ENCODE measurements around the gene C1orf185.
"Not testable (repeated sequence)": the region's sequence is repeated elsewhere in the genome, so short reads cannot be mapped to it uniquely, and the experiment has no call there.

C1orf185 gene

DNA sequence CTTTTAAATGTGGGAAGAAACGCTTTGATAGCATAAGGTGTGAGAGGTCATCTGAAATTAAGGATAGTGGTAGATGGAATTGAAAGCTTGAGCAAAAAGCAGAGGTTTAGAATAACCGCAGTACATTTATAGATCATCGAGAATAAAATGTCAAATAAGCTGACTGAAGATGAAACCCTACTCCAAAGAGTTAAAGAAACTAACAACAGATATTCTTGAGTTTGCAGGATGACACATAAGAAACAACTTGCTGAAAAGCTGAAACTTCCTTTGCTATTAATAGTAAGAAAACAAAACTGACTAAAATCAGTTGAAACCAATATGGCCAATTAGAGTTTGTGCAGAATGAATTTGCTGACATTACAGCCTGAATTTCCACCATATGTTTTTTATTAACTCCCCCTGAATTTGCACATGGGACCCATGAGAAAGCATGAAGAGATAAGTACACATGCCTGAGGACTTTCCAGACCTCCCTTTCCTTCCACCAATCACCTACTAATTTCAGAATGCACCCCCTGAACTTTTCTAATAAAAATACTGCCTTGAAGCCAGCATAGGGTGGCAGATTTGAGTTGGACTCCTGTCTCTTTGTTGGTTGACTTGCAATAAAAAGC, 1.7 kb upstream of the C1orf185 start:
- CTCF ChIA-PET, result no interaction called here
- H3K27ac Mint-ChIP-seq, result no peak overlapping the region
- H3K4me3 Mint-ChIP-seq, result no peak overlapping the region
- no peaks in the 10 kb centered on the region for H3K36me3 Mint-ChIP-seq
- DNase-seq, result no peak
- no peaks in the 10 kb centered on the region for H3K4me1 Mint-ChIP-seq
- H3K27me3 Mint-ChIP-seq, result peaks cover 4% of the 10 kb centered on the region
- H3K9me3 Mint-ChIP-seq, result no peaks in the 10 kb centered on the region

DNA sequence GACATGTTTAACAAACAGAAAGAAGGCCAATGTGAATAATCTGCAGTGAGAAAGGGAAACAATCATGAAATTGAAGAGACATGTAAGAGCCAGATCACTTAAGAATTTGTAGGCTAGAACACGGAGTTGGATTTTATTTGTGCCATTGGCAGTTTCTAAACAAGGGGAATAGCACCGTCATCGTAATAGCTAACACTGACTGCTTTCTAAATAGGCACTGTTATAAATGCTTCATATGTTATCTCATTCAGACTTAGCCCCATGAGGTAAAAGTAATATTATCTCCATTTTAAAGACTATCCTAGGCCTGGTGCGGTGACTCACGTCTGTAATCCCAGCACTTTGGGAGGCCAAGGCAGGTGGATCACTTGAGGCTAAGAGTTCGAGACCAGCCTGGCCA, 12.1 kb downstream of the C1orf185 start:
- Mint-ChIP-seq H3K36me3 (no peaks in the 10 kb centered on the region), H3K4me3 (no peak overlapping the region), H3K27ac (no peak overlapping the region), H3K4me1 (no peaks in the 10 kb centered on the region), H3K27me3 (peaks cover 21% of the 10 kb centered on the region), H3K9me3 (no peaks in the 10 kb centered on the region)
- CTCF ChIA-PET, result no interaction called here
- DNase-seq, result no peak

DNA sequence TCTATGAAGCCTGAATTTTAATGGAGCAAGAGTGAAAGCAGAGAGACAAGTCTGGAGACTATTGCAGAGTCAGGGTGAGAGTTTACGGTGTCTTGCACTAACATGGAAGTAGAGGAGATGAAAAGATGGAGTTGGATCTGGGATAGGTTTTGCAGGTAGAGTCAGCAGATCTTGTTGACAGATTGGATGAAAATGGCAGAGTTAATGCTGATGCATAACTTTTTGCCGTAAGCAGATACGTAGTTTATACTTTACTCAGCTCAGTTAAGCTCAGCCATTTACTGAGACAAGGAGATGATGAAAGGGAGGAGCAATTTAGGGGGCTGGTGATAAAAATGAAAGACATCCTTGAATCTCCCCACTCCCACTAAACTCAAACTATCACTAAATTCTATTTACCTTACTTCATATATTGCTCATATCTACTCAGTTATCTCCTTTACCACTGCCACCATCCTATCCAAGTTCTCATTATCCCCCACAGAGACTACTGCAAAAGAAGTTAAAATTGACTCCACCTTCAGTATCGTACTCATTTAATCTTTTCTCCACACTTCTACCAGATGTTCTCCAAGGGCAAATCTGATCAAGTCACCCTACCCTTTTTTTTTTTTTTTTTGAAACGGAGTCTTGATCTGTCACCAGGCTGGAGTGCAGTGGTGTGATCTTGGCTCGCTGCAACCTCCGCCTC, 13.8 kb downstream of the C1orf185 start:
- Mint-ChIP-seq H3K36me3 (no peaks in the 10 kb centered on the region), H3K4me1 (no peaks in the 10 kb centered on the region), H3K4me3 (no peak overlapping the region), H3K27me3 (peaks cover 17% of the 10 kb centered on the region), H3K27ac (no peak overlapping the region), H3K9me3 (no peaks in the 10 kb centered on the region)
- no peak for DNase-seq
- CTCF ChIA-PET, result interaction anchor here (0.7 to 1.0 kb wide), 2 partner anchors 10 to 76 kb away, joined by 3 read pairs; no protein-coding TSS in a partner anchor

DNA sequence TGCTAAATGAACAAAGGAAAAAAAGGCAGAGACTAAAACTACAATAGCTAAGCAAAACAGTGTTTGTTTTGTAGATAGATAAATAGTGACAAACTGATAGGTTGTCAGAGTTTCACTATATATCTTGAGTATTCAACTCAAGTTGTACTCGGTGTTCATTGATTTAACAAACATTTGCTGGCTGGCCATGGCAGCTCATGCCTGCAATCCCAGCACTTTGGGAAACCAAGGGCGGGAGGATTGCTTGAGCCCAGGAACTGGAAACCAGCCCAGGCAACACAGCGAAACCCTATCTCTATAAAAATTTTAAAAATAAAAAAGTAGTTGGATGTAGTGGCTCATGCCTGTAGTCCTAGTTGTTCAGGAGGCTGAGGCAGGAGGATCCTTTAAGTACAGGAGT, 17.3 kb downstream of the C1orf185 start:
- H3K4me1 Mint-ChIP-seq, result no peaks in the 10 kb centered on the region
- no peak overlapping the region for H3K27ac Mint-ChIP-seq
- no peak for DNase-seq
- H3K4me3 Mint-ChIP-seq, result no peak overlapping the region
- H3K9me3 Mint-ChIP-seq, result no peaks in the 10 kb centered on the region
- H3K27me3 Mint-ChIP-seq, result peaks cover 10% of the 10 kb centered on the region
- CTCF ChIA-PET, result no interaction called here
- H3K36me3 Mint-ChIP-seq, result no peaks in the 10 kb centered on the region

DNA sequence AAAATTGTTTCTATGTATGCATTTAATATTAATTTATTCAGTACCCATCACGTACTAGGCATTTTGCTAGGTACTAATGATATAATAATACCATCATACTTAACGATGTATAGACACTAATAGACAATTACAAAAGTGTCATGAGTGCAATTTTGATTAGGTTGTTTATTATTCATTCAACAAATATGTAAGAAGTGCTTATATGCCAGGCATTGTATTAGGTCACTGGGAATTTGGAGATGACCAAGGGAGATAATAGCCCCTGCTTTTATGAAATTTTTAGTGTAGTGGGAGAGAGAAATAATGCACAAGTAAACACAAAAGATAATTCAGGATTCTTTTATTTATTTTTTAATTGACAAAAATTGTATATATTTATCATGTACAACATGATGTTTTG, 18.6 kb downstream of the C1orf185 start:
- peaks cover 8% of the 10 kb centered on the region for H3K27me3 Mint-ChIP-seq
- no peaks in the 10 kb centered on the region for H3K36me3 Mint-ChIP-seq
- H3K9me3 Mint-ChIP-seq, result no peaks in the 10 kb centered on the region
- H3K4me3 Mint-ChIP-seq, result no peak overlapping the region
- CTCF ChIA-PET, result no interaction called here
- no peak for DNase-seq
- H3K27ac Mint-ChIP-seq, result no peak overlapping the region
- no peaks in the 10 kb centered on the region for H3K4me1 Mint-ChIP-seq

DNA sequence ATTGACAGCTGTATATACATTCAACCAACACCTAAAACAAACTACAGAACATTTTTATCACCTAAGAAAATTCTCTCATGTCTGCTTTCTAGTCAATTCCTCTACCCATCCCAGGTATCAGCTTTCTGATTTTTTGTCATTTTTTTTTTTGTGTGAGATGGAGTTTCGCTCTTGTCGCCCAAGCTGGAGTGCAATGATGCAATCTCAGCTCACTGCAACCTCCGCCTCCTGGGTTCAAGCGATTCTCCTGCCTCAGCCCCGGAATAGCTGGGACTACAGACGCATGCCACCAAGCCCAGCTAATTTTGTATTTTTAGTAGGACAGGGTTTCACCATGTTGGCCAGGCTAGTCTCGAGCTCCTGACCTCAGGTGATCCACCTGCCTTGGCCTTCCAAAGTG, 25.1 kb downstream of the C1orf185 start:
- H3K4me3 Mint-ChIP-seq, DNase-seq, H3K9me3 Mint-ChIP-seq, H3K36me3 Mint-ChIP-seq, H3K27me3 Mint-ChIP-seq, H3K4me1 Mint-ChIP-seq, CTCF ChIA-PET, H3K27ac Mint-ChIP-seq: not testable (repeated sequence)

DNA sequence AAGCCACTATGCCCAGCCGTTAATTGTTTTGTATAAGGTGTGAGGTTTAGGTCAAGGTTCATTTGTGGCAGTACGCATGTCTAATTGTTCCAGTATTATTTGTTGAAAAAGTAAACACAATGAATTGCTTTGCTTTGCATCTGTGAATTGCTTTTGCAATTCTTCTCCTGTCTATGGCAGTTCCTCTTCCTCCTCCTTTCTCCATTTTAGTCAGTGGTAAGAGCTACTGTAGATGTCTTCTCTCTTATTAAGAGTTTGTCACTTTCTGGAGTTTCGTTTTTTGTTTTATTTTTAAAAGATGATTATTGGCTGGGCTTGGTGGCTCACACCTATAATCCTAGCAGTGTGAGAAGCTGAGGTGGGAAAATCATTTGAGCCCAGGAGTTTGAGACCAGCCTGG, 29.2 kb downstream of the C1orf185 start:
- H3K4me1 Mint-ChIP-seq, result no peaks in the 10 kb centered on the region
- no peak overlapping the region for H3K4me3 Mint-ChIP-seq
- H3K9me3 Mint-ChIP-seq, result peaks cover 14% of the 10 kb centered on the region
- no peak overlapping the region for H3K27ac Mint-ChIP-seq
- H3K27me3 Mint-ChIP-seq, result peaks cover 29% of the 10 kb centered on the region
- DNase-seq, result no peak
- CTCF ChIA-PET, result no interaction called here
- H3K36me3 Mint-ChIP-seq, result peaks cover 2% of the 10 kb centered on the region

DNA sequence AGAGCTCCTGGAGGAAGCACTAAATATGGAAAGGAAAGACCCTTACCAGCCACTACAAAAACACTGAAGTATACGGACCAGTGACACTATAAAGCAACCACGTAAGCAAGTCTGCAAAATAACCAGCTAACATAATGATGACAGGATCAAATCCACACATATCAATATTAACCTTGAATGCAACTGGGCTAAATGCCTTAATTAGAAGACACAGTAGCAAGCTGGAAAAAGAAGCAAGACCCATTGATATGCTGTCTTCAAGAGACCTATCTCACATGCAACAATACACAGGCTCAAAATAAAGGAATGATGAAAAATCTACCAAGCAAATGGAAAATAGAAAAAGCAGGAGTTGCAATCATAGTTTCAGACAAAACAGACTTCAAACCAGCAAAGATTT, 31.0 kb downstream of the C1orf185 start:
- CTCF ChIA-PET, result no interaction called here
- Mint-ChIP-seq H3K36me3 (peaks cover 2% of the 10 kb centered on the region), H3K27me3 (peaks cover 33% of the 10 kb centered on the region), H3K4me1 (no peaks in the 10 kb centered on the region), H3K4me3 (no peak overlapping the region), H3K9me3 (peaks cover 14% of the 10 kb centered on the region), H3K27ac (no peak overlapping the region)
- no peak for DNase-seq

DNA sequence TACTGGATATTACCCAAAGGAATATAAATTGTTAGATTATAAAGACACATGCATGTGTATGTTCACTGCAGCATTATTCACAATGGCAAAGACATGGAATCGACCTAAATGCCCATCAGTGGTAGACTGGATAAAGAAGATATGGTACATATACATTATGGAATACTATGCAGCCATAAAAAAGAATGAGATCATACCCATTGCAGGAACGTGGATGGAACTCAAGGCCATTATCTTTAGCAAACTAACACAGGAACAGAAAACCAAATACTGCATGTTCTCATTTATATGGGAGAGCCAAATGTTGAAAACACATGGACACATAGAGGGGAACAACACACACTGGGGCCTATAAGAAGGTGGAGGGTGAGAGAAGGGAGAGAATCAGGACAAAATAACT, 35.7 kb downstream of the C1orf185 start:
- peaks cover 10% of the 10 kb centered on the region for H3K9me3 Mint-ChIP-seq
- H3K36me3 Mint-ChIP-seq, H3K4me3 Mint-ChIP-seq, CTCF ChIA-PET, DNase-seq, H3K27ac Mint-ChIP-seq, H3K4me1 Mint-ChIP-seq: not testable (repeated sequence)
- peaks cover 35% of the 10 kb centered on the region for H3K27me3 Mint-ChIP-seq

DNA sequence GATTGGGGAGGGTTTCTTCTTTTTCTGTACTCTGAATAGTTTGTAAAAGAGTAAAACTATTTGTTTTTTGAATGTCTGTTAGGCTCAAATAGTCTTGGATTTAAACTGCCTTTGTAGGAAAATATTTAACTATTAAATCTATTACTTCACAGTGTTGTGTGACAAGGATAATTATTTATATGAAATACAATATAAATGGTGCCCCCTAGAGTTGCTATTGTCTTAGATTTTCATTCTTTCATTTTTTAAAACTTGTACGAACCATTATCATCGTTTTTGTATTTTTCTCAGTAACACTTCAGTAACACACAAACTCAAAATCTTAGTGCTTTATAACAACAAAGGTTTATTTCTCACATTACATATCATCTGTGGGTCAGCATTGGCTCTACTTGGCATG, 37.4 kb downstream of the C1orf185 start:
- Mint-ChIP-seq H3K36me3 (no peaks in the 10 kb centered on the region), H3K27me3 (peaks cover 28% of the 10 kb centered on the region), H3K9me3 (no peaks in the 10 kb centered on the region), H3K27ac (no peak overlapping the region), H3K4me3 (no peak overlapping the region), H3K4me1 (no peaks in the 10 kb centered on the region)
- CTCF ChIA-PET, result interaction anchor here (0.8 to 1.9 kb wide), 2 partner anchors 9 to 365 kb away, joined by 4 to 5 read pairs; no protein-coding TSS in a partner anchor
- no peak for DNase-seq

DNA sequence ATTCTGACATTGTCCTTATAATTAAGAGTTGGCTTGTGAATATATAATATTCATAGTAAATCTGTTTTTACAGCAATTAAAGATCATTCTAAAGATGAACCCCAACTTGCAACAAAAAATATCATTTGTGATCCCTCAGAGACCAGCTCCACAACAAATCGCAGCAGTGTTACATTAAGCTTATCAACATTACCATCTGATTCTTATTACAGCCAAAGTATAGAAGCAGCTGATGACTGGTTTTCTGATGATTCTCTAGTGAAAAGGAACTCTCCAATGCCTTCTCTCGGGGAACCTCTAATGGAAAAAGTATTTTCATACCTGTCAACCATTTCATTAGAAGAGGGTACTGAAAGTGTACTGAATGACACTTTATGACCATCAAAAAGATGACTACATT, 45.4 kb downstream of the C1orf185 start:
- CTCF ChIA-PET, result interaction anchor here (1.5 kb wide), 1 partner anchor 8 kb away, joined by 4 read pairs; no protein-coding TSS in a partner anchor
- H3K4me3 Mint-ChIP-seq, result no peak overlapping the region

DNA sequence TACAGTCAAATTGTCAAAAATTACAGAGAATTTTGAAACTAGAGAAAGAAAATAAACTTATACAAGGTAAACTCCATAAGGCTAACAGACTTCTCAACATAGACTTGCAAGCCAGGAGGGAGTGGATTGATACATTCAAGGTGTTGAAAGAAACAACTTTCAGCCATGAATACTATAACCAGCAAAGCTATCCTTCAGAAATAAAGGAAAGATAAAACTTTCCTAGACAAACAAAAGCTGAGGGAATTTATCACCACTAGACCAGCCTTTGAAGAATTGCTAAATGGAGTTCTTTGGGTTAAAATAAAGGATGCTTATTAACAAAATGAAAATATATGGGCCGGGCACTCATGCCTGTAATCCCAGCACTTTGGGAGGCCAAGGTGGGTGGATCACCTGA, 52.7 kb downstream of the C1orf185 start:
- peaks cover 13% of the 10 kb centered on the region for H3K9me3 Mint-ChIP-seq
- no peak for DNase-seq
- CTCF ChIA-PET, result interaction anchor here (0.8 kb wide), 1 partner anchor 34 kb away, joined by 3 read pairs; no protein-coding TSS in a partner anchor
- H3K27me3 Mint-ChIP-seq, result peaks cover 11% of the 10 kb centered on the region
- H3K36me3 Mint-ChIP-seq, result no peaks in the 10 kb centered on the region
- no peak overlapping the region for H3K4me3 Mint-ChIP-seq
- no peak overlapping the region for H3K27ac Mint-ChIP-seq
- peaks cover 8% of the 10 kb centered on the region for H3K4me1 Mint-ChIP-seq

More for the DNA sequence above, 45.4 kb downstream of the C1orf185 start:
- H3K27me3 Mint-ChIP-seq, result no peaks in the 10 kb centered on the region
- no peak overlapping the region for H3K27ac Mint-ChIP-seq
- H3K9me3 Mint-ChIP-seq, result no peaks in the 10 kb centered on the region
- H3K4me1 Mint-ChIP-seq, result no peaks in the 10 kb centered on the region
- no peak for DNase-seq
- no peaks in the 10 kb centered on the region for H3K36me3 Mint-ChIP-seq

DNA sequence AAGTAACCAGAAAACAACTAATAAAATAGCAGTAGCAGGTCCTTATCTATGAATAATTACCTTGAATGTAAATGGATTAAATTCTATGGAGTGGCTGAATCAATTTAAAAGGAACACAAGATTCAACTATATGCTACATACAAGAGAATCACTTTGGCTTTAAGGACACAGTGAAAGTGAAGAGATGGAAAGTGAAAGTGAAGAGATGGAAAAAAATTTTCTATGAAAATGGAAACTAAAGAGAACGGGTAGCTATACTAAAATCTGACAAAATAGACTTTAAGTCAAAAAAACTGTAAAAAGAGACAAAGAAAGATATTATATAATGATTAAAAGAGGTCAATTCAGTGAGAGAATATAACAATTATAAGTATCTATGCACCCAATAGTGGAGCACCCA, 54.7 kb downstream of the C1orf185 start:
- H3K27me3 Mint-ChIP-seq, result peaks cover 11% of the 10 kb centered on the region
- H3K9me3 Mint-ChIP-seq, result peaks cover 13% of the 10 kb centered on the region
- H3K4me1 Mint-ChIP-seq, result peaks cover 8% of the 10 kb centered on the region
- CTCF ChIA-PET, result interaction anchor here (0.6 to 2.5 kb wide), 2 partner anchors 33 to 452 kb away, joined by 3 to 7 read pairs; no protein-coding TSS in a partner anchor
- H3K27ac Mint-ChIP-seq, result no peak overlapping the region
- H3K36me3 Mint-ChIP-seq, result no peaks in the 10 kb centered on the region
- DNase-seq, result no peak
- no peak overlapping the region for H3K4me3 Mint-ChIP-seq

DNA sequence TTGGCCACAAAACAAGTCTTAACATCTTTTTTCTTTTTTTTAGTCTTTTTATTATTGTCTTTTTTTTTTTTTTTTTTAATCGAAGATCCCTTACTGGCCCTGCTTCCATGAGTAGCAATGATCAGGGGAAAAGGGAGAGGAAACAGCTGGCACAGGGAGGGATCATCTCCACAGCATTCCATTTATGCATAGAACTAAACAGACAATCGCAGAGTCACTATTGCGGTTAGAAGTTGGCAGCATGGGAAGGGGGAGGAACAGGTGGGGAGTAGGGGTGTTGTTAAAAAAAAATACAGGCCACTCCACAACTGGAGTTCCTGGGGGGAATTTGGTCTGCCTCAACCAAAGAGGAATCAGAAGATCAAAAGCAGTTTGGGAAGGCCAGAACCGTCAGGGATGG, 55.4 kb downstream of the C1orf185 start:
- no peak overlapping the region for H3K27ac Mint-ChIP-seq
- CTCF ChIA-PET, result interaction anchor here (2.5 kb wide), 1 partner anchor 32 kb away, joined by 7 read pairs; no protein-coding TSS in a partner anchor
- DNase-seq, result no peak
- peaks cover 8% of the 10 kb centered on the region for H3K4me1 Mint-ChIP-seq
- H3K9me3 Mint-ChIP-seq, result peaks cover 13% of the 10 kb centered on the region
- no peaks in the 10 kb centered on the region for H3K36me3 Mint-ChIP-seq
- no peak overlapping the region for H3K4me3 Mint-ChIP-seq
- peaks cover 11% of the 10 kb centered on the region for H3K27me3 Mint-ChIP-seq

DNA sequence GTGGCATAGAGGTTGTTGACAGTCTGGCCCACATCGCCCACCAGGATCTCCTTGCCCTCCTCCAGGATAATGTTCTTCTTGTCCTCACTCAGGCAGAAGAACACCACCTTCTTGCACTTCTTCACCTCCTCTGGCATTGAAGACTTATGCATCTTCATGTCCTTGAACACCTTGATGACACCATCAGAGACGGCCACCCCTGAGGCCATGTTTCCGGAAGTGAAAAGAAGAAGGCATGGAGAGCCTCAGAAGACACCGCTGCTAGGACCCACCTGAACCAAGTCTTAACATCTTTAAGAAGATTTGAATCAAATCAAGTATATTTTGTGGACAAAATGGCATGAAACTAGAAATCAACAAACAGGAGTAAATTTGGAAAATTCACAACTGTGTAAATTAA, 56.2 kb downstream of the C1orf185 start:
- H3K27ac Mint-ChIP-seq, result no peak overlapping the region
- H3K36me3 Mint-ChIP-seq, result no peaks in the 10 kb centered on the region
- H3K4me3 Mint-ChIP-seq, result no peak overlapping the region
- H3K9me3 Mint-ChIP-seq, result peaks cover 13% of the 10 kb centered on the region
- peaks cover 8% of the 10 kb centered on the region for H3K4me1 Mint-ChIP-seq
- H3K27me3 Mint-ChIP-seq, result peaks cover 11% of the 10 kb centered on the region
- DNase-seq, result no peak
- CTCF ChIA-PET, result interaction anchor here (2.5 kb wide), 1 partner anchor 31 kb away, joined by 7 read pairs; no protein-coding TSS in a partner anchor
